IPS-11a (cell line): ENCODE measurements around the gene RASGRP1.

Experiments
- H3K4me3 ChIP-seq: one replicate; pipeline ENCODE4 v1.5.1; 2013; ENCODE audit warnings: low read depth, low read length, control low read depth

The RASGRP1 gene

DNA sequence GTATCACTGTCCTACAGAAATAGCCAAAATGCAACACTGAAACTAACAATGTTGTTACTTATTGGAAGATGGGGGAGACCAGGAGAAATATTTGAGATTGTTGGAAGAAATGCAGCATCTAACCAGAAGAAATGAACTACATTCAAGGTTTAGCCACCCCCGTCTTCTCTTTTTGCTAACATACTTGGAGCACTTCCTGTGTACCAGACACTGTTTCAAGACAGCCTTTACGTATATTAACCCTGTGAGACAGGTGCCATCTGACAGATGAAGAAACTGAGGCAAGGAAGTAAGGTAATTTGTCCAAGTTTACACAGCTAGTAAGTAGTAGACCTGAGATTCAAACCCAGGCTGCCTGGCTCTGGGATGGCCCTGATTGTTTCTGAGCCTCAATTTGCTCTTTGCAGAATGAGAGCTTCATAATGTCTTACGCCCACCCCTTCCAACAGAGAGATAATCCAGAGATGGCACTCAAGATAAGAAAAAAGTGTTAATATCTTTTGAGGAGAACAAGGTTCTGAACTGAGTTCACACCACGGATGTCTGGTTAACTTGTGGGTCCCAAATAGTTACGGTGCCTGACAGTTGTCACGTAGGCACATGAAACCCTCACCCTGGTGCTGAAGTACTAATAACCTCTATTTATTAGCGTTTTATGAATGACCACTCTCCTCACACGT is 26.1 kb downstream of the RASGRP1 start:
- no peak overlapping the region for H3K4me3 ChIP-seq

DNA sequence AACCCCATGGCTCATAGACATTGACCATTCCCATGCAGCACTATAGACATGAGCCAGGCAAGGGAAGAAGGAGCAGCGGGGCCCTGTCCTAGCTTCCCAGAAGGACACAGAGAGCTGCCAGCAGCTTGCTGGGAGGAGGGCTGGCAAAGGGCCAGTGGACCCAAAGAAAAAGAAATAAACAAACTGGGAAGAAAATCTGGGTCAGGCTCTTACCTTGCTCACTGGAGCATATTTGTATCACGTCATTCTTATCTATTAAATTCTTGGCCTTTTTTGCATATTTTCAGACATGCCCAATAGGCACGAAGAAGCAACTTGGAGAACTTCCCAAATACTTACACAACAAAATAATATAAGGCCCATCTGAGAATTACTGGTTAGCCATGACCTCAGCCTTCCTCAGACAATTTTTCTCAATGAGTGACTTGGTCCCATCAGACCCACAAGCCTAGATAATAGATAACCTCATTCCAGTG is 28.4 kb downstream of the RASGRP1 start:
- H3K4me3 ChIP-seq = no peak overlapping the region

DNA sequence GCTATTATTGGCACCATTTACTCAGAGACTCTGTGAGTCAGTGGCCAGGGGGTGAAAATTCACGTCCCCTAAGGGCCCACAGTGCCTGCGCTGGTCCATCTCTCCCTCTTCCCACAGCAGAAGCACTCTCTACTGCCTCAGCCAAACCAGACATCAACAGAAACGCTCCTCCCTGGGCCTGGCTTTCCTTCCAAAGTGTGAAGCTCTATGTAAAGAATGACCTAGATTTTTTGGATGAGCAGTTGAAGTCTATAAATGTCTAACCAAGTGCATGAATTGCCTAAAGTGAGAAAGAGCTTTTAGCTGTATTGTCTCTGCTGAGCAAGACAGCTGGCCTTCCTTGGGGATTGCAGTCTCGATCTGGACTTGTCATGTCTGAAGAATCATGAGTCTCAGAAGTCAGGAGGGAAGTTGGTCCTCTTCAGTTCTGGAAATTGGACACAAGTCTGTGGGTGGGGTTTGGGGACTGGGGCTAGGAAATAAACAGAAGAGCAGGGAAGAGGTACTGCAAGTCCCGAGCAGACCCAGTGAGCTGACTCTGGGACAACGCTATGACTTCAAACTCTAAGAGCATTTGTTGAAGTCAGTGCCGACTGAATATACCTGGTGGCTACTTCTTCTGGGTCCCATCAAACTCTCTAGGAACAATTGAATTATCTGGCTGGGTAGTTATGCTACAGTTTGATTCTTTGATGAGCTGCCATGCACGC is 29.0 kb downstream of the RASGRP1 start:
- H3K4me3 ChIP-seq = no peak overlapping the region

DNA sequence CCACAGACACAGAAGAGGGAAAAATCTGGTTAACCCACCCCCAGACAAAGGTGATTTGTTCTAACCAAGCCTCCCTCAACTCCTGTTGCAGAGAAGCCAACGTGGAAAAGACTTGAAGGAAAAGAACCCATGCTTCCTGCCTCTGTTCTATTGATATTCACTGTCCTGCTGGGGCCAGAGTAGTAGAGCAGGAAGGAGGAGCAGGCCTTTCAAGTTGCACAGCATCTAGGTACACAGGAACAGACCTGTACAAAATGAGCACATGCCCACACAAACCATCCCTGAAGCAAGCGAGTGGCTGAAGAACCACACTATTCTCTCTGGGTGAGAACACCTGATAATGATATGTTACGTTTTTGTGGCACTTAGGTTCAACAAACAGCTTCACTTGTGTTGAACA is 29.9 kb downstream of the RASGRP1 start:
- H3K4me3 ChIP-seq = no peak overlapping the region

DNA sequence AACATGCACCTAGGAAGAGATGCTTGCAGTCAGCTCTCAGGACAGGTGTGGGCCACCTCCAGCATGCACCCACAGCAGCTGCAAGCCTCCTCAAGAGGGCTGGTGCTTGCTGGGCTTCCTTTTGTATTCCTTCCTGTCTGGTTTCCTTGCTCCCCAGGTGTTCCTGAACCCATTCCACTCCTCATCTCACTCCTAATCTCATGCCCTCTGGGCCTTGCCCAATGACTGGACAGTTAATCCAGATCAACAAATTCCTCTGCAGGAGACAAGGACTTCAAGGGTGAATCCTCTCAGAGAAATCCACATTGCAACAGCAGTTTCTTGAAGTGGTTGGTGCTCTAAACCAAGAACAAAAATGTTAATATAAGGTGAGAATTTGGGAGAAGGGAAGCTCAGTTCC is 30.7 kb downstream of the RASGRP1 start:
- H3K4me3 ChIP-seq = no peak overlapping the region

DNA sequence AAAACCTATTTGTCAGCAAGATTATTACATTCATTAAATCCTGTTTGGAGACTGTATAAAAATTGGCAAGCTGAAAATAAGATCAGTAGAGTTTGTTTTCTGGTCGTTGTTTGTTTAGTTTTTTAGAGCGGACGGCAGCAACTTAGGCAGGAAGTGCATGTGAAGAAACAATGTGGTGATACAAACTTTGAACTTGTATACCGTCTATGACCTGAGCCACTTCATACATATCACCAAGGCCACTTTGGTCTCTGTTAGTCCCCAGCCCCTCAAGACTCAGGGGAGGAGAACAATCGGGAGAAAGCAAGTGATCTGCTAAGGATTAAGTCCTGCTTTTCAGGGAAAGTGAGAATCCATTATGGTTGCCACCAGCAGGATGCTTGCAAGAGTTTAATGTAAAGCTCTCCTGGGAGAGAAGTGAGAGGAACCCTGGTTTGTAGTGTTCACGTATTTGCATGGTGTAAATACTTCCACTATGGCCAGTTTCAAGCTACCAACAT is 31.1 kb downstream of the RASGRP1 start:
- no peak overlapping the region for H3K4me3 ChIP-seq

DNA sequence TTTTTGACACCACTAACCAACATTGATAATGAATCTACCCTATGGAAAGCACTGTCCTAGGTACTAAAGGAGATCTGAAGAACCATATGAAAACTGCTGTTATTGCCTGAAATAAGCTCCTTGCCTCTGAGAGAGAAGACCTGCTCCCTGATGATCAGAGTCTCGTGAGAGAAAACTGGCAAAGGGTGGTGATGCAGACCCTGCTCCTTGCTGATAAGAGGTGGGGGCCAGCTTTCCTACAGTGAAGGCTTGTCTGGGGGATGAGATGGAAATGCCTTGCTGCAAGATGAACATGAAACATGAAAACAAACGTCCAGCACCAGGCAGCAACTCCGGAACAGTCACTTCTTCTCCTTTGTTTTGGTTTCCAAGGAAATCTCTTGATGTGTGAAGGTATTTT is 31.9 kb downstream of the RASGRP1 start:
- no peak overlapping the region for H3K4me3 ChIP-seq

DNA sequence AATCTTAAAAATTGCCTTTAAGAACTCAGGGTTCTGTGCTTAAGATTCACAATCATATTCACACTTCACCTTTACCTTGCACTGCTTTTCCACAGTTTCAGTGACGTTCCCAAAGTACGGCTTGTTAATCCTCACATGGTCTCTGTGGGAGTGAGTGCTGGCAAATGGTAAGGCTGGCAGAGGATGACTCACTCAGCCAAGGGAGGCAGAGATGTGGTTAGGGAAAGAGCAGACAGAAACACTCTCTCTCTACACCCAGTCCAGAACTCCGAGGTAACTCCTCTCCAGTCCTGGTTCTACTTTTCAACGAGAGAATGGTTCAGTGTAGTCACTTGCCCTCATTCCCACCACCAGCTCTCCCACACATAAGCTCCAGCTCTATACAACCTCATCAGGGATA is 33.1 kb downstream of the RASGRP1 start:
- no peak overlapping the region for H3K4me3 ChIP-seq

DNA sequence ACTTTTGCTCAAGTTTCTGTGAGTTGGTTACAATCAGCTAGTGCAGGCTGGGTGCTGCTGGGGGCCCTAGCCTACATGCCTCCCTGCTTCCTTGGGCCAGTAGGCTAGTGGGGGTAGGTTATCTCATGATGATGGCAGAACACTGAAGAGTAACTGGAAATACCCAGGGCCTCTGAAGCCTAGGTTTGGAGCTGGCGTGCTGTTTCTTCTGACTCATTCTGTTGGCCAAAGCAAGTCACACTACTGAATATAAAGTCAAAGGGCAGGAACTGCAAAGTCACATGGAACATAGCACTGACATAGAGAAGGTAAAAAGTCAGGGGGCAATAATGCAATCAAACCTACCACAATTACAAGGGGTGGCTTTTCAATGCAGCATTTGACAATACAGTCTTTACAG is 34.5 kb downstream of the RASGRP1 start:
- no peak overlapping the region for H3K4me3 ChIP-seq

DNA sequence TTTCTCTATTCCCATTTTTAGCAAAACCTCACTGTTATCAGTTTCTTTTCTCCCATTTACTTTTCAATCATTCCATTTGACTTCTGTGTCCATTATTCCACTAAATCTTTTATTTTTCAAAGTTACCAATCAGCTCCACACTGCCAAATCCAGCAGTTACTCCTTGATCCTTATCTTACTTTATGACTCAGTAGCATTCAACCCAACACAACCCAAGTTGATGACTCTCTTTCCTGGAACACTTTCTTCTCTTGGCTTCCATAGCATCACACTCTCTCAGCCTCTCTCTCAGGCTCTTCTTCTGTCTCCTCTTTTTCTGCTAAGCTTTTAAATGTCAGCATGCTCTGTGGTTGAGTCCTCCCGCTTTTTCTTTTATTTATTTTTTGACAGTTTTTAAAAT is 36.3 kb downstream of the RASGRP1 start:
- no peak overlapping the region for H3K4me3 ChIP-seq

DNA sequence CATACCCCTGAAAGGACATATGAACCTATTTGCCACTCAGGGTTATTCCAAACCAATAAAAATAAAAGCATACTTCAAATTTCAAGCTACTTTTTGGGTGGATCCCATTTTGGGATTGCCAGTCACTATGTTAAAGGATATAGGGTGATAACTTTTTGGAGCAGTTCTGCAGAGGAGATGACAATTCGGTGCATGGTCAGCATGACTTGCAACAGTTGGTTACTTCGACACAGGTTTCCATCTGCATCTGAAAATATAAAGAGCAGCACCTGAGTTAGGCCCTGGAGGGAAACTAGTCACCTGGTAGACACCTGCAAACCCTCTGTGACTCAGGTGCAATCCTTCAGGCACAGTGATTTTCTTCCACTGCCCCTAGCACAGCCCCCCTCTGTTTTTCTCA is 38.5 kb downstream of the RASGRP1 start:
- H3K4me3 ChIP-seq = no peak overlapping the region

DNA sequence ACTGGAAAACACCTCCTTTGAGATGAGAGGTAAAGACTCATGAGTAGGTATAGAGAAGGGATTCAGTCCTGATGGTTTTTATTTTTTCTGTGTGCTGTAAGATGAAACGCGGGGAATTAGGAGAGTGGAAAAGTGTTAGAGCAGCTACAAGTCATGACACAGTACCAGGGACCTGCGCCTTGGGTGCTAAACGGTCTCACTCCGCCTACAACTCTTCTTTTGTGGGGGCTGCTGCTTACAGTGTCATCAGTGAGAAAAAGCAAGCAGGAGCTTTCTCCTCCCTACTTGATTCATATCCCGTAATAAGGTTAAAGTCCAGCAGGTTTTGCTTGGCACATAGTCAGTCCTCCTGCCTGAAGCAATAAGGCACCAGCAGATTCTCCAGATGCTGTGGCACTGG is 39.1 kb downstream of the RASGRP1 start:
- no peak overlapping the region for H3K4me3 ChIP-seq

DNA sequence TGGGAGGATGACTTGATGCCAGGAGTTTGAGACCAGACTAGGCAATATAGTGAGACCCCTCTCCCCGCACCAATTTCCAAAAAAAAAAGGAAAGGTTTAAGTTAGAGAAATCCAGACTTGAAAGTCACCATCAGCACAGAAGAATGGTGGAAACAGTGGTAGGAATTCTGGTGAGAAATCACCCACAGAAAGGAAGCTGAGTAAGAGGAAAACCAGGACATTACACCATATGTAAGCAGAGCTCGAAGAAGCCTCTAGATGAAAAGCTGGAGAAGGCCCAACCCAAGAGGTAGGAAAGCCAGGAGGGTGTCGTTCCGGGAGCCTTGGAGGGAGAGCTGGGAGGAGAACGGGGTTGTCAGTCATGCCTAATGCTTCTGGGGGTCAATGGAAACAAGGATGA is 40.5 kb downstream of the RASGRP1 start:
- no peak overlapping the region for H3K4me3 ChIP-seq

DNA sequence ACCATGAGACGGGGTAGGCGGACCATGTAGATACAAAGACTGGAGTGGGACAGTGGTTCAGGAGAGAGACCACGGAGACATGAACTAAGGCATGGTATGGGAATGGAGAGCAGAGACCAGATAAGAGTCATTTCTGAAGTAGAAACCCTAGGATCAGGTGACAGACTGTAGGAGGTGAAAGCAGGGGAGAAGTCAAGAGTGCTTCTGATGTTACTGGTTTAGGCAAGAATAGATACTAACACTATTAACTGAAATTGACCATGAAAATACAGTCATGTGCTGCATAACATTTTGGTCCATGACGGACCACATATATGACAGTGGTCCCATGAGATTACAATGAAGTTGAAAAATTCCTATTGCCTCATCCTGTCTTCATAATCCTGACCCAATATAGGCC is 41.7 kb downstream of the RASGRP1 start:
- no peak overlapping the region for H3K4me3 ChIP-seq

DNA sequence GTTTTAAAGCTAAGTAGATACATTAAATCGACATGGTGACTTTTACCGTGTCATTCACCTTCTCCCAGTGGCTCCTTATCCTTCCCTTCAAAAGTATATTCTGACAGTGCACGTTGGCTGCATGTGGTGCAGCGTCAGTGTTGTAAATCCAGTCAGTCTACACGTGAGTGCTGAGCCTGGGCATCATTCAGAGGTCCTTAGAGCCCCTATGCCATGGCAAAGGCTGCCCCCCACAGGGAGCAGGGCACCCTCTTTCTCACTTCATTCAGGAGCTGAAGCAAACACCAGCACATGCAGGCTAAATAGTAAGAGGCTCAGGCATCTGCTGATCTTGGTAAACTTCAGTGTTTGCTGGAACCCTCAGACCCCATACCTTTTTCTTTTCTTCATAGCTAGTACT is 43.3 kb downstream of the RASGRP1 start:
- H3K4me3 ChIP-seq = no peak overlapping the region

DNA sequence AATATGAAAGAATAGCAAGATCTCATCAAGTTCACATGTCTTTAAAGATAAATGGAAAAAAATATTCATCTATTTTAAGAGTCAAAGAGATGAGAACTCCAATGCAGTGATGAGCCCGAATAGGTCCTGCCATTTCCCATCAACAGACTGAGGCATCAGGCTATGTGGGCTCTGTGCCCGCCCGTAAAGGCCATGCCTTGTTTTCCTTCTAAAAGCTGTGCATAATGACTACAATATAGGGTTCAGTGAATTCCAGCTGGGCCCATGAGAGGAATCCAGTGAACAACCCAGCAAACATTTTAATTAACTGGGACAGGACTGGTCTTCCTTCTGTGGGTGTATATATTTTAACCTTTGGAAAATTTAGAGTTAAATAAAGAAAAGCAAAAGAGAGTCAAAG is 44.6 kb downstream of the RASGRP1 start:
- no peak overlapping the region for H3K4me3 ChIP-seq

DNA sequence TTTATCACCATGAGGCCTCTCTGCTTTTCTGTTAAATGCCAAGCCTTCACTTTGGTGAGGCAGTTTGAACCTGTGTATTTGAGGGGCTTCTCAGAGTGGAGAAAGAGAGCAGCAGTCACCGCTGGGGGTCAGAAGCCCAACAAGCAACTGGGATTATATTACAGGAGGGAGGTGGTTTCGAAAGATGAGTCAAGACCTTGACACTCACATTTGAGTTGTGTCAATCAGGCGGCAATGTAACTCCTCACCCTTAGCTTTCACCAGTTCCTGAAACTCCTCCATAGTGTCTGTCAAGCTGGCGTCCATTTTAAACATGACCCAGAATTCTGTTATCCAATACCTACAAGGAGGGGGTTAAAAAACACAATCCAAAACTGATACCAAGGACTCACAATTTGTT is 46.5 kb downstream of the RASGRP1 start:
- H3K4me3 ChIP-seq = no peak overlapping the region

DNA sequence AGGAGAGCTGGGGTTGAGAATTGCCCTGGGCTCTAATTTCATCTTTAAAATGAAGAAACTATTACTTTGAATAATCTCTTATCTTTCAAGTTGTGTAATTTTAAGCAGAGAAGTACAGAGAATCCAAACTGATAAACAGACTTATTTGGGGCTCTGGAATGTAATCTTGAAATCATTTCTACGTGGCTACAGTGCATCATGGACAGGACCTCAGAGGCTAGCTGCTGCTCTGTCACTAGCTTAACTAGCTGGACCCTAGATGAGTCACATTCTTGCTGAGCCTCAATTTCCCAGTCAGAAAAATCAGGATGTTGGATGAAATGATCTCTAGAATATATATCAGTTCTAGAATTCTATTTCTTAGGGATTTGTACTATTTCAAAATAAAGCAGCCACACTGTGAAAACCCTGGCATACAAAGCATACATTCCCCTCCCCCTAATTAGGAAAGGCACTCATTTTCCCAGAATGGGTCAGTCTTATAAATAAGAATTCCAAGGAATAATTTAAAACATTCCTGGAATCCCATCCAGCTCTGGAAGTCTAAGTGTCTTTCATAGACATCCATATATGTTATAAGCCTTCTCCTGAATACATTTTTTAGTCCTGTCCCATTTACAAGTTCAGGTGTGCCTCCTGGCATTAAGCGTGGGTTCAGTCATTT is 47.2 kb downstream of the RASGRP1 start:
- no peak overlapping the region for H3K4me3 ChIP-seq

DNA sequence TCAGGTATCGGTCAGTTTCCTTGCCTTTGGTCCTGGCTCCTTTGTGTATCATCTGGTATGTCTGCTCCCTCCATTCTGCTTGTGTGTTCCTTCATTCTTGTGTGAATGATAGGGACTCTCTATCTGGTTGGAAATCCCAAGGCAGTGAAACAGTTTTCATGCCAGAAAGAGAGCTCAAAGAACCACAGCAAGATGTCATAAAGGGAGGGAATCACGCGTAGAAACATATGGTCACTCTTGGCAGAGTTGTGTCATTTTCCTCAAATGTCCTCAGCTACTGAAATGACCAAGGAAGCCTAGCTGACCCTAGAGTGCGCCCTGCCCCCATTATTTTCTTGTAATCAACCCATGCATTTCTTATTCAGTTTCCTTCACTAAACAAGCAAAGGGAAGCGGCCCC is 48.0 kb downstream of the RASGRP1 start:
- no peak overlapping the region for H3K4me3 ChIP-seq

DNA sequence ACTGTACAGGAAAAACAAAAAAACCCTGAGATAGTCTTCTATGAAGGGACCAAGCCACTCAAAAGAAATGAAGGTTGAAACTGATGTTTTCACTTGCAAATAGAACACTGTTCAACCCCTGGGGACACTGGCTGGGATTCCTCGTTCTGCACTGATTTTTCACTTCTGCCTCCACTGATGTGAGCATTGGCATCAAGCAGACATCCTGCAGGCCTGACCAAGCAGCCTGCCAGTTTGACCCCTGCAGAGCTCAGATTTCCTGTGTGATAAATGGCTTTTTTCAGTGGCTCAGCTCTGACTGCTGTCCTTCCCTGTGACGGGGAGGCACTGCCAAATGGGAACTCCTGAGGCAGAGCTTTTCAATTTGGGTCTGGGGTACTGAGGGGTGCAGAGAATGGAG is 50.0 kb downstream of the RASGRP1 start:
- H3K4me3 ChIP-seq = no peak overlapping the region

DNA sequence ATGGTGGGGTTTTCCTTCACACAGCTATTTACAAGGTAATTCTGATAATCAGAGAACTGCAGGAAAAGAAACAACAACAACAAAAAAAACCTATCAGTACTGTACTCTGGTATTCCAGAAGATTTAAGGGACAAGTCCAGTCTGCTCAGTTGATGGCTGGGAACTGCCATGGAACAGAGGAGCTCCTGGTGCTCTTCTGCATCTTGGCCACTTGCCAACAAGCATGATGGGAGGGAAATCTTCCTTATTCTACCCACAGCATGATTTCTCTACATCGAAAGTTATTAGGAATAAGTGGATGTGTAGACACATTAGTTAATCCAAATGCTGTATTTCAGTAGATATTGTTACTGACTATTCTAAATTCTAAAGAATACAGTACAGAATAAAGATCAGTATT is 51.7 kb downstream of the RASGRP1 start:
- no peak overlapping the region for H3K4me3 ChIP-seq

DNA sequence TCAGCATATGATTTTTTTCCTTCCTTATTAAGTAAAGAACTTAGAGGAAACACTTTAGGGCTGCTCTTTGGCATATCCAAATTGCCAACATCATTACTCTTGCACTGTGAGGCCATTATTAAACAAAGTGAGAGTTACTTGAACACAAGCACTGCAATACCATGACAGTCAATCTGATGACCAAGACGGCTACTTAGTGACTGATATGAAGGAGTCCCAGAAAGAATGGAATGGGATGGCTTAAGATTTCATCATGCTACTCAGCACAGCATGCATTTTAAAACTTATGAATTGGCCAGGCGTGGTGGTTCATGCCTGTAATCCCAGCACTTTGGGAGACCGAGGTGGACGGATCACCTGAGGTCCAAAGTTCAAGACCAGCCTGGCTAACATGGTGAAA is 55.5 kb downstream of the RASGRP1 start:
- H3K4me3 ChIP-seq = no peak overlapping the region
